OCI-LY7 (cell line): Measurements from ENCODE around the gene FHOD3.

Experiments used
- CTCF ChIP-seq: fragments of 200-600 bp; sonication (generic); conservative IDR thresholded peaks from 2 replicates; pipeline ENCODE4 v1.5.1; 2014; ENCODE audit warnings: mild to moderate bottlenecking, antibody characterized with exemption, low read length, moderate library complexity, mixed read lengths
- EZH2phosphoT487 ChIP-seq: fragments of 200-600 bp; sonication (generic); IDR thresholded peaks from 2 replicates; pipeline ENCODE4 v1.6.1; 2018; ENCODE audit warnings: low read depth, borderline replicate concordance, mild to moderate bottlenecking, mixed run types, antibody characterized with exemption, low read length, moderate library complexity, mixed read lengths

GRCh38 chr18:36287653-36288052, 9.9 kb upstream of the FHOD3 start:
- TF ChIP-seq CTCF = no peak
- no peak for TF ChIP-seq EZH2phosphoT487
